HUES48 (cell line): ENCODE data around the gene SRPK2.
"Not testable (repeated sequence)": the region's sequence is repeated elsewhere in the genome, so short reads cannot be mapped to it uniquely, and the experiment has no call there.

ENCODE experiments used
- H3K27ac ChIP-seq: one replicate; pipeline ENCODE4 v1.7.0; 2013; ENCODE audit warnings: low read depth, low read length, inconsistent platforms
- H3K27me3 ChIP-seq: 2 replicates; pipeline ENCODE4 v1.6.1; 2013; ENCODE audit warnings: mild to moderate bottlenecking, low read length; ENCODE audit not compliant: control insufficient read depth, insufficient read depth
- H3K36me3 ChIP-seq: 2 replicates; pipeline ENCODE4 v1.6.1; 2013; ENCODE audit warnings: low read length; ENCODE audit not compliant: control insufficient read depth, insufficient read depth
- H3K4me1 ChIP-seq: 2 replicates; pipeline ENCODE4 v1.6.1; 2013; ENCODE audit warnings: mild to moderate bottlenecking, low read length; ENCODE audit not compliant: control insufficient read depth, insufficient read depth
- H3K4me3 ChIP-seq: 2 replicates; pipeline ENCODE4 v1.5.1; 2013; ENCODE audit warnings: mild to moderate bottlenecking, low read depth, low read length
- H3K9ac ChIP-seq: 2 replicates; pipeline ENCODE4 v1.6.1; 2013; ENCODE audit warnings: mild to moderate bottlenecking, low read depth, low read length, moderate library complexity
- H3K9me3 ChIP-seq: 2 replicates; pipeline ENCODE4 v1.6.1; 2013; ENCODE audit warnings: low read length; ENCODE audit not compliant: control insufficient read depth, insufficient read depth

The SRPK2 gene

DNA sequence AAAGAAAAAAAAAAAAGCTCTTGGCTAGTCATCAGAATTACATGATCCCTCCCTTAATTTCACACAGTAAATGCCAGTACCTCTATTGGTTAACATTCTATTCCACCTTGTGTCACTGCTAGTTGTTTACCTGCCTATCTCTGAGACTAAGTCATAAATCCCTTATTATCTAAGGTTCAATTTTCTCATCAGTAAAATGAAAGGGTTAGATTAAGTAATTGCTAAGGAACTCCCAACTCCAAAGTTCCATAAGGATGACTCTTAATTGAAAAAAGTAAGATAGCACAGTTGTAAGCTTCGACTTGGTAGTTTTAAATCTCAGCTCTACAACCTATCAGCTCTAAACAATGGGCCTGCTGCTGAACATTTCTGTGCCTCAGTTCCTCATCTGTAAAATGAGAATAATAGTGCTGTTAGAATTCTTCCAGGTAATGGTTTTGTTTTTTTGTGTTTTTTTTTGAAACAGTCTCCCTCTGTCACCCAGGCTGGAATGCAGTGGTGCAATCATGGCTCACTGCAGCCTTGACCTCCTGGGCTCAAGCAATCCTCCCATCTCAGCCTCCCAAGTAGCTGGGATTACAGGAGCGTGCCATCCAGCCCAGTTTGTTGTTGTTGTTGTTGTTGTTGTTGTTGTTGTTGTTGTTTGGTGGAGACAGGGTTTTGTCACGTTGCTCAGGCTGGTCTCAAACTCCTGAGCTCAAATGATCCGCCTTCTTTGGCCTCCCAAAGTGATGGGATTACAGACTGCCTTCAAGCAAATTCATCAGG lies 35.6 kb downstream of the SRPK2 start:
- no peaks in the 10 kb centered on the region for H3K9me3 ChIP-seq
- 0 out of 2 replicates have a peak, but pooled peaks cover 7% of the 10 kb centered on the region for H3K4me1 ChIP-seq

DNA sequence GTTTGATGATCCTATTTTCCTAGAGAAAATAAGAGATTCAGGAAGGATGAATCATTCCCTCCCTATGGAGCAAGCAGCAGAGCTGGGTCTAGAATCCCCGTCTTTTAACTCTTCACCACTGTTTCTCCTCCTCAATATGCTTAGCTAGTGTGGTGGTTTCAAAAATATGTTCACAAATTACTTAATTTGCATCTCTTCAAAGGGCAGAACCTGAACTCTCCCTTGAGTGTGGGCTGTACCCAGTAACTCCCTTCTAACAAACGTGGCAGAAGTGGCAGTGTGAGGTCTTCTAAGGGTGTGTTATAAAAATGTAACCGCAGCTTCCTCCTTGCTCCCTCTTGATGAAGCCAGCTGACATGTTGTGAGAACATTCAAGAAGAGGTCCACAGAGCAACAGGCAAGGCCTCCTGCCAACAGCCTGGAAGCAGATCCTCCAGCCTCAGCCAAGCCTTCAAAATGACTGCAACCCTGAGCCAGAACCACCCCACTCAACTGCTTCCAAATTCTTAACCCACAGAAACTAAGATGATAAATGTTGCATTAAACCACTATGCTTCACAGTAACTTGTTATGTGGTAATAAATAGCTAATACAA lies 36.6 kb downstream of the SRPK2 start:
- H3K9me3 ChIP-seq: no peaks in the 10 kb centered on the region
- 0 out of 2 replicates have a peak, but pooled peaks cover 7% of the 10 kb centered on the region for H3K4me1 ChIP-seq
- H3K9ac ChIP-seq: no peak overlapping the region
- no peaks in the 10 kb centered on the region for H3K36me3 ChIP-seq
- no peaks in the 10 kb centered on the region for H3K27me3 ChIP-seq
- peak overlapping the region; percentile 28 for H3K27ac ChIP-seq
- no peak overlapping the region for H3K4me3 ChIP-seq

More for the DNA sequence above, 35.6 kb downstream of the SRPK2 start:
- no peak overlapping the region for H3K9ac ChIP-seq
- H3K4me3 ChIP-seq: no peak overlapping the region
- no peak overlapping the region for H3K27ac ChIP-seq
- no peaks in the 10 kb centered on the region for H3K36me3 ChIP-seq
- H3K27me3 ChIP-seq: no peaks in the 10 kb centered on the region

DNA sequence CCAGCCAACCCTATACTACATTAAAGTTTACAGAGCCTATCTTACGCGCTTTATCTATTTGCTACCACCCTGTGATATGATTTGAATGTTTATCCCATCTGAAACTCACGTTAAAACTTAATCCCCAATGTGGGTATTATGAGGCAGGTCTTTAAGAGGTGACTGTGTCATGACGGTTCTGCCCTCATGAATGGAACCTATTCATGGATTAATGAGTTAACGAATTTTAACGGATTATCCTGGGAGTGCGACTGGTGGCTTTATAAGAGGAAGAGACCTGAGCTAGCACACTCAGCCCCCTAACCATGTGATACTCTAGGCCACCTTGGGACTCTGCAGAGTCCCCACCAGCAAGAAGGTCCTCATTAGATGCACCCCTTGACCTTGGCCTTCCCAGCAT lies 37.8 kb downstream of the SRPK2 start:
- Histone ChIP-seq H3K9ac (no peak overlapping the region), H3K4me3 (no peak overlapping the region), H3K27ac (no peak overlapping the region), H3K9me3 (no peaks in the 10 kb centered on the region), H3K4me1 (peaks cover 10% of the 10 kb centered on the region; the same call in 1 of the 2 replicates), H3K27me3 (no peaks in the 10 kb centered on the region), H3K36me3 (no peaks in the 10 kb centered on the region)

DNA sequence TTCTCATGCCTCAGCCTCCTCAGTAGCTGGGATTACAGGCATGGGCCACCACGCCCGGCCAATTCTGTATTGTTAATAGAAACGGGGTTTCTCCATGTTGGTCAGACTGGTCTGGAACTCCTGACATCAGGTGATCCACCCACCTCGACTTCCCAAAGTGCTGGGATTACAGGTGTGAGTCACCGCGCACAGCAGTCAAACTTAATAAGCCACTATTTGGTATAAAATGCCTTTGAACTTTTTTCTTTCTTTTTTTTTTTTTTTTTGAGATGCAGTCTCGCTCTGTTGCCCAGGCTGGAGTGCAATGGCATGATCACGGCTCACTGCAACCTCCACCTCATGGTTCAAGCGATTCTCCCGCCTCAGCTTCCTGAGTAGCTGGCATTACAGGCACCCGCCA lies 40.5 kb downstream of the SRPK2 start:
- H3K27me3 ChIP-seq, H3K9ac ChIP-seq, H3K9me3 ChIP-seq, H3K36me3 ChIP-seq, H3K4me3 ChIP-seq, H3K27ac ChIP-seq: not testable (repeated sequence)
- H3K4me1 ChIP-seq: peaks cover 19% of the 10 kb centered on the region

DNA sequence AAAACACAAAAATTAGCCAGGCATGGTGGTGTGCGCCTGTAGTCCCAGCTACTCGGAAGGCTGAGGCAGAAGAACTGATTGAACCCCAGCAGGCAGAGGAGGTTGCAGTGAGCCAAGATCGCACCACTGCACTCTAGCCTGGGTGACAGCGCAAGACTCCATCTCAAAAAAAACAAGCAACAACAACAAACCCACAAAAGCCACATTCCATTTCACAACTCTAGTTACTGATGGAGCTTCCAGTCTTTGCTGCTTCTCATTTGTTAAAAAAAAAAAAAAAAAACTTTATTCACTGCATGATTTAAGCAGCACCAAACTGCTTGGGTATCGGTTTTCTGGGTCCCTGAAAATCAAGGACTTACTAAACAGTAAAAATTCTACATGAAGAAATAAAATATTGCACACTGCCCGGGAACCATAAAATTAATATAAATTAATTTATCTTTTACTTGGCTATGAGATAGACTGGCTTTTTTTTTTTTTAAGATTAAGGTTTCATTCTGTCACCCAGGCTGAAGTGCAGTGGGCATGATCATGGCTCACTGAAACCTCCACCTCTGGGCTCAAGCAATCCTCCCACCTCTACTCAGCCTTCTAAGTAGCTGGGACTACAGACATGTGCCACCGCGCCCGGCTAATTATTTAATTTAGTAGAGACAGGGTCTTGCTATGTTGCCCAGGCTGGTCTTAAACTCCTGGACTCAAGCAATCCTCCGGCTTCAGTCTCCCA lies 42.0 kb downstream of the SRPK2 start:
- no peaks in the 10 kb centered on the region for H3K27me3 ChIP-seq
- no peak overlapping the region for H3K27ac ChIP-seq
- no peaks in the 10 kb centered on the region for H3K9me3 ChIP-seq
- no peak overlapping the region for H3K4me3 ChIP-seq
- peaks cover 16% of the 10 kb centered on the region for H3K4me1 ChIP-seq
- no peak overlapping the region for H3K9ac ChIP-seq
- H3K36me3 ChIP-seq: no peaks in the 10 kb centered on the region

DNA sequence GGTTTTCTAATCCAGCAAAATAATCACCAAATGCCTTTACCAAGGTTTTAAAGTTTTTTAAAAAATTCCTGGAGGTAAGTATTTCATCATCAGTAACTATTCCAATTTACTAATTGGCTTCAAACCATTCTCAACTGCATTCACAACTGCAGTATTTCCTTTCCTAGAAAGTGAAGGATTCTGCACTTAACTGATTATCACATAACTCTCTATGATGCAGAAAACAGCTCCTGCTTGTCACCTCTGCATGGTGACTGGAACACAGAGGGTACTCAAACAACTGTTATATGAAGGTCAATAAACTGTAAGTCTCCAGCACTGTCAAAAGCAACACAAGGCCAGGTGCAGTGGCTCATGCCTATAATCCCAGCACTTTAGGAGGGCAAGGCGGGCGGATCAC lies 42.6 kb downstream of the SRPK2 start:
- H3K9me3 ChIP-seq: no peaks in the 10 kb centered on the region
- no peak overlapping the region for H3K9ac ChIP-seq
- H3K36me3 ChIP-seq: no peaks in the 10 kb centered on the region
- H3K4me1 ChIP-seq: peaks cover 16% of the 10 kb centered on the region
- no peak overlapping the region for H3K27ac ChIP-seq
- H3K27me3 ChIP-seq: no peaks in the 10 kb centered on the region
- H3K4me3 ChIP-seq: no peak overlapping the region

DNA sequence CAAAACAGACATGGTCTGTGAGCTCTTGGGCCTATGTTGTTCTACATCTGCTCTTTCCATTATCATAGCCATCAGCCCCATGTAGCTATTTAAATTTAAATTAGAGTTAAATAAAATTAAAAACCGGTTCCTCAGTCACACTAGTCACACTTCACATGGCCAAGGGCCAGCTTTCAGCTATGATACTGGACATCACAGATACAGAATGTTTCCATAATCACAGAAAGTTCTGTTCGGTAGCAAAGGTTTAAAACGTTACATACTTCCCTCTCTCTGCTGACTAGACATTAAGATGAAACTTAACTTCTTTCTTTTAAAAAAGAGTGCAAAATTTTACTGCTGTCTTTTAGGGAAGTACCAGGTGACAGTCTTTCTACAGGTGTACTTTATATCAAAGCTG lies 43.0 kb downstream of the SRPK2 start:
- no peak overlapping the region for H3K9ac ChIP-seq
- no peaks in the 10 kb centered on the region for H3K36me3 ChIP-seq
- peaks cover 16% of the 10 kb centered on the region for H3K4me1 ChIP-seq
- no peaks in the 10 kb centered on the region for H3K9me3 ChIP-seq
- no peak overlapping the region for H3K4me3 ChIP-seq
- H3K27me3 ChIP-seq: no peaks in the 10 kb centered on the region
- no peak overlapping the region for H3K27ac ChIP-seq

DNA sequence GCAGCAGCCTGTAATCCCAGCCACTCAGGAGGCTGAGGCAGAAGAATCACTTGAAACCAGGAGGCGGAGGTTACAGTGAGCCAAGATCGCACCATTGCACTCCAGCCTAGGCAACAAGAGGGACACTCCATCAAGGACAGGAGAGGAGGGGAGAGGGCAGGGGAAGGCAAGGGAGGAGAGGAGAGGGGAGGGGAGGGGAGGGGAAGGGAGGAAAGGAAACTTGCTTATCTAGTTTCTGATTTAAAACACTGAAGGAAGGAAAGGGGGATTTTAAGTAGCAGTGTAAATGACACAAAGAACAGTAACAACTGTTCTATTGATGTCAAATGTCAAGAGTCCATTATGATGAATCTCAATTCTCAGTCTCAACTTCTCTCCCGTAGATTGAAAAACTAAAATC lies 43.7 kb downstream of the SRPK2 start:
- Histone ChIP-seq H3K36me3 (no peaks in the 10 kb centered on the region), H3K4me1 (peaks cover 16% of the 10 kb centered on the region), H3K9me3 (no peaks in the 10 kb centered on the region), H3K4me3 (no peak overlapping the region), H3K9ac (no peak overlapping the region), H3K27ac (no peak overlapping the region), H3K27me3 (no peaks in the 10 kb centered on the region)

DNA sequence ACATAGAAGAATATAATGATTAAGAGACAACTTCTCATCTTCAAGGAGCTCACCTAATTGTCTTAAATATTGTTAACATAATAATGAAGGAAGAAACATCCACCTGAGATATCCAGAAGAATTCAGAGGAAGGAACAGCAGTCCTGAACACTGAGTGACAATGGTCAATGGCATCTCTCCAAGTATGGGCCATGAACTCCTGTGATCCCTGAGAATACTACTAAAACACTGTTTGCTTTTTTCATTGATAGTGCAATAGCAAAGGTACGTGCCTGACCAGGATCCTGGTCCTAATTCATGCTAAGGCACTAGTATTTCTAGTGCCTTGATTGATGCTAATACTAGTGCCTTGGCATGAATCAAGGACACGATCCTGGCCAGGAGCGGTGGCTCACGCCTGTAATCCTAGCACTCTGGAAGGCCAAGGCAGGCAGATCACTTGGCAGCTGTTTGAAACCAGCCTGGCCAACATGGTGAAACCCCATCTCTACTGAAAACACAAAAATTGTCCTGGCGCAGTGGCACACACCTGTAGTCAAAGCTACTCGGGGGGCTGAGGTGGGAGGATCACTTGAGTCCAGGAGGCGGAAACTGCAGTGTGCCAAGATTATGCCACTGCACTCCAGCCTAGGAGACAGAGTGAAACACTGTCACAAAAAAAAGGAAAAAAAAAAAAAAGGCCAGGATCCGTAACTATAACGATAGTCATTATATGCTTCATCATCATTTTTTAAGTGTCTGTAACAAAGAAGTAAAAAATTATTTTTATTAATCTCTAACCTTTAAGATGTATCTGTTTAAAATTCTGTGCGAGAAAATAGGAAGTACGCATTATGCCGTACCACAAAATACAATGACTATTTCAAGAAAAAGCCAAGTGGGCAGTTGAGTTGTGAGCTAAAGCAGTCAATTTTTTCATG lies 49.1 kb downstream of the SRPK2 start:
- Histone ChIP-seq H3K9me3 (no peaks in the 10 kb centered on the region), H3K4me1 (peaks cover 4% of the 10 kb centered on the region; the same call in 1 of the 2 replicates), H3K4me3 (no peak overlapping the region), H3K27ac (no peak overlapping the region), H3K9ac (no peak overlapping the region), H3K36me3 (no peaks in the 10 kb centered on the region), H3K27me3 (no peaks in the 10 kb centered on the region)

DNA sequence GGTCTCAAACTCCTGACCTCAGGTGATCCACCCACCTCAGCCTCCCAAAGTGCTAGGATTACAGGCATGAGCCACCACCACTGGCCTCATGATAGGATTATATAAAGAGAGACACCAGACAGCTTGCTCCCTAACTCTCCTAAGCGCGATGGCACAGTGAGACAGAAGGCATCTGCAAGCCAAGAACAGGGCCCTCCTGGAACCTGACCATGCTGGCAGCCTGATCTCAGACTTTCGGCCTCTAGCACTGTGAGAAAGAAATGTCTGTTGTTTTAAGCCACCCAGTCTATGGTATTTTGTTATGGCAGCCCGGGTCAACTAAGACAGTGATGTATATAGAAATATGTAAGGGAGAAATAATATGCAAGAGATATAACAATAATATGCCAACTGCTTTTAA lies 51.2 kb downstream of the SRPK2 start:
- no peaks in the 10 kb centered on the region for H3K27me3 ChIP-seq
- 0 out of 2 replicates have a peak, but pooled peaks cover 2% of the 10 kb centered on the region for H3K4me1 ChIP-seq
- no peak overlapping the region for H3K27ac ChIP-seq
- no peak overlapping the region for H3K9ac ChIP-seq
- H3K9me3 ChIP-seq: no peaks in the 10 kb centered on the region
- no peaks in the 10 kb centered on the region for H3K36me3 ChIP-seq
- H3K4me3 ChIP-seq: no peak overlapping the region
